Activated CD4-positive, alpha-beta T cell treated with anti-CD3 and anti-CD28 coated beads, Interleukin-2, amount 50 U/mL, for 1 hour (primary cell): ENCODE data around the gene DGCR6.
"Not testable (repeated sequence)": the region's sequence is repeated elsewhere in the genome, so short reads cannot be mapped to it uniquely, and the experiment has no call there.

ENCODE experiments used
- DNase-seq: peaks from one replicate; pipeline ENCODE4 v3.0.0-alpha.2; 2020

DGCR6 gene

DNA sequence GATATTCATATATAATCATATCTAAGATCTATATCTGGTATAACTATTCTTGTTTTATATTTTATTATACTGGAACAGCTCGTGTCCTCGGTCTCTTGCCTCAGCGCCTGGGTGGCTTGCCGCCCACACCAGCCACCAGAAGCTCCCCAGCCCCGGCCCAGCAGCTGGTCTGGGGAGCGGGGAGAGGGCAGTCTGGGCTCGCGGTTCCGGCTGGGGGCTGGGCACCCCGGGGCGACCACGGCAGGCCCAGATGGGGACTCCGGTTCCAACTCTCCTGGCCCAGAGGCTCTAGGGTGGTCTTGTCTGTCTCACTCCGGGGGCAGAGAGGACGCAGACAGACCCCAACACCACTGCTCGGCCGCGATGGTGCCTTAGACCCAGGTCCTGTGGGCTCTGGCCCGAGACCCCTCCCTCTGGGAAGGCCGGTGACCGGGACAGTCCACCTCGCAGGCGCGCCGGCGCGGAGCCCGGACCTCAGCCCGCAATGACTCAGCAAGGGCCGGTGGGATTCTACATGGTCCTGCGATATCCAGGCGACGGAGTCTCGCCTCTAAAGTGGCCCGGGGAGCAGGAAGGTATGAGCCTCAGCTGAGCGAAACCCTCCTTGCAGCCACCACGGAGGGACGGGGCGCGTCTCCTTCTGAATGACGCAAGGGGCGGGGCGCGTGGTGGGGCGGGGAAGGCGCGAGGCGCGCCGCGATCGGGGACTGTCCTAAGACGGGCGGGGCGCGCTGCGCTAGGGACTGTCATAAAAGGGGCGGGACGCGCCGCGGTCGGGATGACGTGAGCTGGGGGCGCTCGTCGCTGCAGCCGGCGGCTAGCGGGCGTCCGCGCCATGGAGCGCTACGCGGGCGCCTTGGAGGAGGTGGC is at the start of gene DGCR6:
Gene DGCR6 (plus strand): TSS at position 781 of the 870 bp plus-strand sequence. CDS start 55 bp downstream, at position 836.
- DNase-seq, result no peak

DNA sequence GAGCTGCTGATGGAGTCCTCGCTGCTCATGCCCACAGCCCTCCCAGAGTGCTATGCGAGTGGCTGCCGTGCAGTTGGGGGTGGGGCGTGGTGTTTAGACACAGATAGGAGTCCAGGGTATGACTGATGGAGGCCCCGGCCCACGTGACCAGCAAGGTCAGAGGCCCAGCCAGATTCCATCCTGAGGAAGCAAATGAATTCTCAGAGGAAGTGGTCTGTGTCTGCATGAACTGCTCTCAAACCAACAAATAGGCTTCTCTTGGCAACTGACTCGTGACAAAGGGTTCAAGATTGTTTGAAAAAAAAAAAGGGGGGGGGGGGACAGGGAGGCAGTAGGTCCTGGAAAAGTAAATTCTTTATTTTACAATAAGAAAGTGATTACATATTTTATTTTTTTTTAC is 46.8 kb upstream of the DGCR6 start:
- not testable (repeated sequence) for DNase-seq

- DNase-seq, result peak; percentile 23
These were observed 24.9 kb upstream of the DGCR6 start for GRCh38 chr22:18881260-18881659.

DNA sequence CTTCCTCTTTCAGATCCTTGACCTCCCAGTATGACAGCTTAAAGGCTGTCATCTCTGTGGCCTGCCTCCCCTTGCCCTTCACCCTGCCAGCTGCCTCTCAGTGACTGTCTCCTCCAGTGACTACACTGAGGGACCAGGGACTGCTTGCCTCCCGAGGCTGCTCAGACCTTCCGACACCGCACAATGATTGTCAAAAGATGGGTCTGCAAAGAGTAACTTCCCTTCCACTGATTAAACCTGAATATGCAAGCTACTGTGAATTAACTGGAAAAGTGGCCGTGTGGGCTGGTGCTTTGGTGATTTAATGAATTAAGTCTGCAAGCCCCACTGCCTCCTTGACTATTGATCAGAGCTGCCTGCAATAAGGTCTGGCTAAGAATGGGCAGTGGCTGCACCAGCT is 21.7 kb upstream of the DGCR6 start:
- not testable (repeated sequence) for DNase-seq

DNA sequence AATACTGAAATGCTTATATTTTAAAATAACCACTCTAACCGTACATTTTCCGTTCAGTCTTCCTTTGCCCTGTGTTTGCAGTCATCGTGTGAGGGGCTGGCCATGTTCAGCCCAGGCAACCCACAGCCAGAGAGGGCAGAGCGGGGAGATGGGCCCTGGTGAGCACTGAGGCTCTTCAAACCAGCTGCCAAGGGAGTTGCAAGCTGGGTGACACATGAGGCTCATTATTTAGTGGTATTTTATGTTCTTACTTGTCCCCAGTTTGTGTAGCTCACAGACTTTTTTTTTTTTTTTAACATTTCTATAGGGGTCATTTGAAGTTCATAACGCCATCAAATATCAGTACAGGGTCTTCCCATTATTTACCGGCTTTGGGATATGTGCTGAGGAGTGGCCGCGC is 18.0 kb upstream of the DGCR6 start:
- DNase-seq, result no peak

GRCh38 chr22:18890510-18891192 is 15.5 kb upstream of the DGCR6 start:
- not testable (repeated sequence) for DNase-seq

- not testable (repeated sequence) for DNase-seq
These were observed 12.3 kb upstream of the DGCR6 start for GRCh38 chr22:18893775-18894174.

GRCh38 chr22:18896037-18896657 is 10.0 kb upstream of the DGCR6 start:
- not testable (repeated sequence) for DNase-seq

DNA sequence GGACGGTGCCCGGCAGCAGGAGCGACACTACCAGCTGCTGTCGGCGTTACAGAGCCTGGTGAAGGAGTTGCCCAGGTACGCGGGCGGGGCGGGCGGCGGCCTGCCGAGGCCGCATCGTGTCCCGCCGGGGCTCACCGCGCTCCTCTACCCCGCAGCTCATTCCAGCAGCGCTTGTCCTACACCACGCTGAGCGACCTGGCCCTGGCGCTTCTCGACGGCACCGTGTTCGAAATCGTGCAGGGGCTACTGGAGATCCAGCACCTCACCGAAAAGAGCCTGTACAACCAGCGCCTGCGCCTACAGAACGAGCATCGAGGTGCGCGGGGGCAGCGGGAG is 258 bp downstream of the DGCR6 start:
- not testable (repeated sequence) for DNase-seq

- DNase-seq, result no peak
These were observed 776 bp downstream of the DGCR6 start for GRCh38 chr22:18906896-18907295.

GRCh38 chr22:18909556-18909955 is 3.4 kb downstream of the DGCR6 start:
- DNase-seq, result no peak

- DNase-seq, result not testable (repeated sequence)
These were observed 5.4 kb downstream of the DGCR6 start for GRCh38 chr22:18911535-18911934.

DNA sequence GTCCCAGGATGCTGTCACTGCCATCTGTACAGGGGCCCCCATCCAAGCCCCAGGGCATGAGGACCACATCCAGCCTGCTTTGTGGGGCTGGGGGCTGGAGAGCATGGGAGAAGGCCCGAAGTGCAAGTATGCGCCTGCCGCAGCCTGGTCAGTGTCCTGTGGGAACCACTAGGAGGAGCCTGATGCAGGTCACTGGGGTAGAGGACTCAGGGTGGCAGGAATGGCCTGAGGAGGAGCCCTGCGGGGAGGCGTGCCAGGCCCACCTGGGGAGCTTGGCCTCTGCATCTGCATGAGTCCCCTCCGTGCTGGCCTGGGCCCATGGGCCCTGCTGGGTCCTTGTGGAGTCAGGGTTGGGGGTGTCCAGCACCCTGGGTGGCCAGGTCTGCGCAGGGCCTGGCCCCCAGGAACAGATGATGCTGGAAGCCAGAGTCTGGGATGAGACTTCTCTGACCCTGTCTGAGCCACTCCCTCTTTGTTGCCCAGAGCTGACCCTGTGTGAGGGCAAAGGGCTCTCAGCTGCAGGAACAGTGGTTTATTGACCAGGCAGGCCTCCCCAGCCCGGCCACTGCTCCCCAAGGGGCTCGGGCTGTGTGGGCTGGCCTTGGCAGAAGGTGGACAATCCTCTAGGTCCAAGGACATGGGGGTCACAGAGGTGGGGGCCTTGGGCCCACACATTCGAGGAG is 6.3 kb downstream of the DGCR6 start:
- not testable (repeated sequence) for DNase-seq

GRCh38 chr22:18914558-18914957 is 8.4 kb downstream of the DGCR6 start:
- not testable (repeated sequence) for DNase-seq

DNA sequence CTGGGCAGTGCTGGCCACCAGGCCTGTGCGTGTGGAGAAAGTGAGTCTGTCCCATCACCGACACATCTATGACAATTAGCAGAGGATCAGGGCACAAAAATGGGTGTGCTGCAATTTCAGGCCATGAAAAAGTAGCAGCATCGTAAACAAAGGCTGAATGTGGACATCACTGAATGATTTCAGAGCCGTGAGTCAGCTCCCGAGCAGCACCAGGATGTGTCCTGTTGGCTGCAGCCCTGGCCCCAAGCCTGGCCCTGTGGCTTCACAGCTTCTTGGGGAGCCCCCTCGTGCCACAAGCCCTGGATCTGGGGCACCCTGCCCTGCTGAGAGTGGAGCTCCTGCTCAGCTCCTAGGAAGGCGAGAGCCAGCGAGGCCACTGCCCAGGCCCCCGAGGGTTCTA is 9.4 kb downstream of the DGCR6 start:
- not testable (repeated sequence) for DNase-seq

DNA sequence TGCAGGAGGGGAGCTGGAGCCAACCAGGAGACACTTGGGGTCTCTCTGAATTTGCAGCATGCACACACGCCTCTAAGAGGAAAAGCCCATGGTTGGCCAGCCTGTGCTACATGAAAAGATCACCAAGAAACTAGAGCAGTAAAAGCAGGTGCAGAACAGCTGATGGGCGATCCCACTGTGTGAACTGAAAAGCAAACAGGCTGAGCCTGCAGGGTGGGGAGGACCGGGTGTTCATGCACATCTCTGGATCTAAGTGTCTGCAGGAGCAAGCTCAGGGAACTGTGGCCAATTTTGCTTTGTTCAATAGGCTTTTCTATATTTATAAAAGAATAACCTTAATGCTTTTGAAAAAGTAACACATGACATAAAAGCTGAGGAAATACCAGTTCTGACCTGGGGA is 11.7 kb downstream of the DGCR6 start:
- not testable (repeated sequence) for DNase-seq

DNA sequence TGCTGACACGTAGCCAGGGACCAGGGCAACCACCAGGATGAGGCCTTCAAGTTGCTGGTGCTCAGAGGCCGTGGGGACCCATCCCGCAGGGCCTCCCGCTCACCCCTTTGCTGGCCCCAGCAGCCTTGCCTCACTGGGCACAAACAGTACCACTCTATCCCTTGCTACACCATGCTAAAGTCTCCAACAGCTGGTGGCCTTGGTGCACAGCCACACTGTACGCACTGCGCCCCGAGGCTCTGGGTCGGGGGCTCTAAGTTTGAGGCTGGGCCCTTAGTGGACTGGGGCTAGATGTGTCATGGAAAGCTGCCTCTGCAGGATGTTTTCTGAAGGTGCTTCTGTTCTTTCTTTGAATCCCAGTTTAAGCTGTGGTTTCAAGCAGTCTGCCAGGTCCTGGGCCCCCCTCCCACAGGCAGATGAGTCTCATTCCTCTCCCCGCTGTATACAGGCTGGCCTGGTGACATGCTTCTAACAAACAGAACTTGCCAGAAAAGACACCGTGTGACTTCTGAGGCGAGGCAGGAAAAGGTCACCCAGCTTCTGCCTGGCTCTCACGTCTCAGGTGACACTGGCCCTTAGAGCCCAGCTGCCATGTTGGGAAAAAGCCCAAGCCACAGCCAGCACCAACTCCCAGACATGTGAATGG is 14.3 kb downstream of the DGCR6 start:
- not testable (repeated sequence) for DNase-seq

GRCh38 chr22:18925368-18926064 is 19.4 kb downstream of the DGCR6 start:
- no peak for DNase-seq

DNA sequence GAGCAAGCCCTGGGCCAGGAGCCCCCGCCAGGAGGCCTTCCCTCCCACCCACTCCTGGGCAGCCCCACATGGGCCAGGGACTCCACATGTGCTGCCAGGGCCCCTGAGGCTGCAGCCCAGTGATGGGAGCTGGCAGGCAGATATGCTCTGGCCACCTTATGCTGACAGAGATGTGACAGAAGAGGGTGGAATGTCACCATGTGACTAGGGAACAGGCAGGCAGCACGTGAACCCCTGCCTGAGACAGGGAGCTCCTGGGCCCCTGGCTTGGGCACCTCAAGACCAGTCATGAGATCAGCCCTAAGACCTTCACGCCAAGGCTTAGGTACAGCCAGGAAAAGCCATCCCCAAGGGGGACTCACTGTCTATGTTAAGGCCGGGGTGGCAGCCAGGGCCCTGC is 20.9 kb downstream of the DGCR6 start:
- no peak for DNase-seq

- DNase-seq, result no peak
These were observed 21.5 kb downstream of the DGCR6 start for GRCh38 chr22:18927573-18927972.

DNA sequence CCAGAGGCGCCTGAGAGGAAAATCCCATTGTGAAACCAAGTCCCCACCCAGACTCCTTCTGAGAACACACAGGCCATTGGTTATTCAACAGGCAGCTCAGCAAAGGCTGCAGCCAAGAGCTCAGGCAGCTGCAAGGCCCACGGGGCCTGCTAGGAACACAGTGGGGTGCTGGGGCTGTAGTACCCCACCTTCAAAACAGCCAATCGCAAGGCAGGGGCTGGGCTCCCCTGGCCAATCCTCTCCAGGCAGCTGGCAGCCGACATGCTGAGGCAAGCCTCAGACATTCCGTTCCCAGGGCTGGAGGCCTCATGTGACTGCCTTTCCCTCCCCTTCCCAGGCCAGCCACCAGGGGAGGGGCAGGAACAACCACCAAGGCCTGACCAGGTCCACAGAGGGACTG is 23.3 kb downstream of the DGCR6 start:
- no peak for DNase-seq
